ENCODE measurements around the gene PER1.
A peak's percentile ranks its signal among the peaks of the same experiment; 100 is the strongest.

DNA sequence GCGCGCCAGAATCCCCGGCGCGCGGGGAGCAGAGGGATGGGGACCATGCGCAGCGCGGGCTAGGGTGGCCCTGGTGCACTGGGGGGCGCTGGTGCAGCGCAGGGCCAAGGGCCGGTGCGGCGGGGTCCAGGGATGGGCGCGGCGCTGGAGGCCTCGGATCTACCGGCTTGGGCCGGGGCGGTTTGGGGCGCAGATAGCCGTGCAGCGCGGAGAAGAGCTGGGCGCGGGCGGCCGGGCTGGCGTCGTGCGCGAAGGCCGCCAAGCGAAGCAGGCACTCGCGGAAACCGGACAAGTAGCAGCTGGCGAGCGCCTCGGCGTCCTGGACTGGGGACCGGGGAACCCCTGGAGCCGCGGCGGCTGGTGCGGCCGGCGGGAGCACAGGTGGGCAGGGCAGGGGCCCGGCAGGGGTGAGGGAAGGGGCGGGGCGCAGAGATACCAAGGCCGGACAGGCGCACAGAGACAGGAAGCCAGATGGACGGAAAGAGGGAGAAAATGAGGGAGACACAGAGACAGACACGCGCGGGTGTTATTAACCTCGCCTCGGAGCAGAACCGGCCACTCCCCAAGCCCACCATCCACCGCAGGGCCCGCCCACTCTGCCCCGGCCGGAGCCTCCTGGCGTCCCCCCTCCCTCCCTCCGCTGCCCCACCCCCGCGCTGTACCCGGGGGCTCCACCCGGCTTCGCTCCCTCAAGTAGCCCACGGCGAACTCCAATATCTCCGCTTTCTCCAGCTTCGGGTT, 30.4 kb downstream of the PER1 start:
- TF ChIP-seq, protein P1, sequence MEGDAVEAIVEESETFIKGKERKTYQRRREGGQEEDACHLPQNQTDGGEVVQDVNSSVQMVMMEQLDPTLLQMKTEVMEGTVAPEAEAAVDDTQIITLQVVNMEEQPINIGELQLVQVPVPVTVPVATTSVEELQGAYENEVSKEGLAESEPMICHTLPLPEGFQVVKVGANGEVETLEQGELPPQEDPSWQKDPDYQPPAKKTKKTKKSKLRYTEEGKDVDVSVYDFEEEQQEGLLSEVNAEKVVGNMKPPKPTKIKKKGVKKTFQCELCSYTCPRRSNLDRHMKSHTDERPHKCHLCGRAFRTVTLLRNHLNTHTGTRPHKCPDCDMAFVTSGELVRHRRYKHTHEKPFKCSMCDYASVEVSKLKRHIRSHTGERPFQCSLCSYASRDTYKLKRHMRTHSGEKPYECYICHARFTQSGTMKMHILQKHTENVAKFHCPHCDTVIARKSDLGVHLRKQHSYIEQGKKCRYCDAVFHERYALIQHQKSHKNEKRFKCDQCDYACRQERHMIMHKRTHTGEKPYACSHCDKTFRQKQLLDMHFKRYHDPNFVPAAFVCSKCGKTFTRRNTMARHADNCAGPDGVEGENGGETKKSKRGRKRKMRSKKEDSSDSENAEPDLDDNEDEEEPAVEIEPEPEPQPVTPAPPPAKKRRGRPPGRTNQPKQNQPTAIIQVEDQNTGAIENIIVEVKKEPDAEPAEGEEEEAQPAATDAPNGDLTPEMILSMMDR (conservative IDR thresholded peaks at IDR 0.05; ENCODE audit: low read length), result peak; percentile 82
- TF ChIP-seq EZH2phosphoT487 (IDR thresholded peaks at IDR 0.05; ENCODE audit: borderline replicate concordance, low read depth, low read length), result no peak
